GM12878 (cell line): Measurements from ENCODE around the gene NAGK. TPM values are rescaled to one million over a fixed set of nuclear protein-coding genes. Genes with fewer than 3 reads are reported as not detected.
A peak's percentile ranks its signal among the peaks of the same experiment; 100 is the strongest.

ENCODE experiments used
- ATAC-seq: fragments of 200-7000 bp; cut with Tn5 transposase; 3 replicates; pipeline ENCODE4 v1.9.1; 2020; ENCODE audit warnings: mild to moderate bottlenecking, moderate library complexity
- BruUV-seq: library from RNA; stranded (reverse); fragments of 400-500 nt; replicated peaks from 2 replicates; lab custom pipeline; 2021; lab: Mats Ljungman, UMichigan
- CTCF ChIA-PET: fragments of 300-600 bp; sonication (Branson Sonifier 250); formaldehyde crosslinking; extraction: SDS; loops from one replicate; lab custom pipeline; 2021; ENCODE audit warnings: inconsistent platforms; lab: Yijun Ruan, JAX
- POLR2A ChIA-PET: fragments of 350-600 bp; formaldehyde crosslinking; extraction: SDS; loops from one replicate; lab custom pipeline; 2021; ENCODE audit warnings: inconsistent platforms; lab: Charles Lee
- RAD21 ChIA-PET: fragments of 300-600 bp; sonication (Branson Sonifier 250); formaldehyde crosslinking; loops from one replicate; lab custom pipeline; 2023; ENCODE audit warnings: antibody characterized with exemption; ENCODE audit not compliant: unreplicated experiment; lab: Charles Lee
- SMC1A ChIA-PET: fragments of 300-600 bp; sonication (Branson Sonifier 250); formaldehyde crosslinking; loops from one replicate; lab custom pipeline; 2023; ENCODE audit not compliant: unreplicated experiment, uncharacterized antibody; lab: Charles Lee
- DNase-seq: peaks from one replicate; pipeline ENCODE4 v3.0.0-alpha.2; 2011; ENCODE audit warnings: low read depth, low spot score
- FAIRE-seq: peaks from 3 replicates; lab custom pipeline; 2011; peaks lifted over from hg19 to GRCh38; lab: Jason Lieb, UNC
- H2AFZ ChIP-seq: 2 replicates; pipeline ENCODE4 v1.6.0; 2011; ENCODE audit warnings: low read depth, low read length, control low read depth; ENCODE audit not compliant: control insufficient read depth
- H3K27ac ChIP-seq: 2 replicates; pipeline ENCODE4 v1.5.1; 2011; ENCODE audit warnings: control low read depth; ENCODE audit not compliant: control insufficient read depth, insufficient read depth
- H3K27me3 ChIP-seq, 2 experiments: replicated peaks in 1 of 2; 2 replicates each; pipeline versions ENCODE4 v1.6.0 to v1.6.1; 2011; ENCODE audit warnings: low read length in 1 of 2; ENCODE audit not compliant: control insufficient read depth in 2 of 2, insufficient read depth in 2 of 2
- H3K36me3 ChIP-seq, 2 experiments: 2 replicates each; pipeline ENCODE4 v1.5.1; 2011; ENCODE audit warnings: low read length in 1 of 2; ENCODE audit not compliant: control insufficient read depth in 2 of 2, insufficient read depth in 2 of 2
- H3K4me1 ChIP-seq: 2 replicates; pipeline ENCODE4 v1.6.1; 2011; ENCODE audit warnings: mild to moderate bottlenecking, low read length, moderate library complexity, mixed read lengths; ENCODE audit not compliant: control insufficient read depth, insufficient read depth
- H3K4me2 ChIP-seq: 2 replicates; pipeline ENCODE4 v1.6.0; 2011; ENCODE audit warnings: control low read depth; ENCODE audit not compliant: control insufficient read depth, insufficient read depth
- H3K4me3 ChIP-seq: fragments of 200-600 bp; sonication (generic); 2 replicates; pipeline ENCODE4 v1.5.1; 2016
- H3K79me2 ChIP-seq: 2 replicates; pipeline ENCODE4 v1.6.0; 2011; ENCODE audit warnings: low read length; ENCODE audit not compliant: control insufficient read depth, insufficient read depth
- H3K9ac ChIP-seq: 2 replicates; pipeline ENCODE4 v1.8.0; 2011; ENCODE audit warnings: low read length, control low read depth, mixed read lengths; ENCODE audit not compliant: control insufficient read depth, insufficient read depth
- H3K9me3 ChIP-seq: replicated peaks from 3 replicates; pipeline ENCODE4 v1.5.1; 2011; ENCODE audit warnings: mild to moderate bottlenecking, low read length; ENCODE audit not compliant: control insufficient read depth, insufficient read depth
- H4K20me1 ChIP-seq: 2 replicates; pipeline ENCODE4 v1.6.0; 2011; ENCODE audit not compliant: control insufficient read depth, insufficient read depth
- BCL11A ChIP-seq: IDR thresholded peaks from 2 replicates; pipeline ENCODE4 v1.6.1; 2011; ENCODE audit warnings: low read depth, low read length
- CHD2 ChIP-seq: IDR thresholded peaks from 2 replicates; pipeline ENCODE4 v1.6.1; 2011; ENCODE audit warnings: low read depth, low read length, improper control_type of control experiment, borderline replicate concordance
- ELK1 ChIP-seq: IDR thresholded peaks from 2 replicates; pipeline ENCODE4 v1.6.1; 2012; ENCODE audit warnings: low read depth, low read length, improper control_type of control experiment
- IKZF2 ChIP-seq, 2 experiments: fragments of 450-650 bp; IDR thresholded peaks; 2 replicates each; pipeline ENCODE4 v1.6.1; 2017; ENCODE audit warnings: mild to moderate bottlenecking in 2 of 2, moderate library complexity in 2 of 2
- IRF3 ChIP-seq: fragments of 450-650 bp; IDR thresholded peaks from 2 replicates; pipeline ENCODE4 v1.6.1; 2014; ENCODE audit warnings: mild to moderate bottlenecking
- KAT2A ChIP-seq: conservative IDR thresholded peaks from 2 replicates; pipeline ENCODE4 v1.6.1; 2011; ENCODE audit warnings: low read depth, low read length; ENCODE audit not compliant: control insufficient read depth
- MTA2 ChIP-seq: fragments of 450-650 bp; IDR thresholded peaks from 2 replicates; pipeline ENCODE4 v1.6.1; 2016; ENCODE audit warnings: low read depth, mild to moderate bottlenecking, moderate library complexity
- NFYB ChIP-seq: IDR thresholded peaks from 2 replicates; pipeline ENCODE4 v1.6.1; 2011; ENCODE audit warnings: low read depth, mild to moderate bottlenecking, low read length, improper control_type of control experiment, moderate library complexity; ENCODE audit not compliant: insufficient read depth
- RAD21 ChIP-seq: IDR thresholded peaks from 2 replicates; pipeline ENCODE4 v1.6.1; 2011; ENCODE audit warnings: mild to moderate bottlenecking, low read depth, low read length, moderate library complexity; ENCODE audit not compliant: insufficient read depth
- SMC3 ChIP-seq: IDR thresholded peaks from 2 replicates; pipeline ENCODE4 v1.6.1; 2011; ENCODE audit warnings: low read length, improper control_type of control experiment, borderline replicate concordance
- SP1 ChIP-seq: IDR thresholded peaks from one replicate; pipeline ENCODE4 v1.6.1; 2011; ENCODE audit warnings: low read depth, low read length
- SREBF1 ChIP-seq: IDR thresholded peaks from 2 replicates; pipeline ENCODE4 v1.6.1; 2012; ENCODE audit warnings: mild to moderate bottlenecking, low read length
- TARDBP ChIP-seq: IDR thresholded peaks from 2 replicates; pipeline ENCODE4 v1.6.1; 2016; ENCODE audit warnings: borderline replicate concordance
- TCF7 ChIP-seq: IDR thresholded peaks from 2 replicates; pipeline ENCODE4 v1.6.1; 2014; ENCODE audit warnings: antibody characterized with exemption, borderline replicate concordance
- YY1 ChIP-seq: IDR thresholded peaks from 2 replicates; pipeline ENCODE4 v1.6.1; 2011; ENCODE audit warnings: low read depth, mild to moderate bottlenecking, low read length
- ZNF274 ChIP-seq: IDR thresholded peaks from one replicate; pipeline ENCODE4 v1.8.0; 2011; ENCODE audit not compliant: insufficient read length, insufficient read depth
- WGBS: methylation state at CpG from one replicate; pipeline ENCODE4 v1.1.6; 2016; ENCODE audit warnings: low lambda C conversion rate; ENCODE audit not compliant: insufficient replicate concordance, insufficient coverage; ENCODE audit errors: missing lambda C conversion rate; 5-methylcytosine and 5-hydroxymethylcytosine counted together
- in situ Hi-C: fragments of 300-500 bp; cut with MboI; formaldehyde crosslinking; loops from 9 replicates; pipeline ENCODE4 v1.14.3; 2018; ENCODE audit warnings: mixed read lengths
- intact Hi-C: fragments of 100-400 bp; cut with micrococcal nuclease; formaldehyde crosslinking; loops from one replicate; pipeline ENCODE4 v1.14.2; 2022; ENCODE audit not compliant: unreplicated experiment
- polyA plus RNA-seq, 11 experiments: library from polyadenylated mRNA; depleted of rRNA in 4 of 11; unstranded in 6 of 11; stranded (reverse) in 5 of 11; fragments of >200 nt; fragmentation: Nextera tagmentation in 4 of 11; fragmentation: Illumina TruSeq in 1 of 11; extraction: Ambion mirVana in 4 of 11; extraction: Trizol in 1 of 11; gene quantifications; 1 replicate in 1 of 11; 2 replicates in 10 of 11; pipeline versions ENCODE4 v1.2.1 to v1.2.3, GENCODE V29; 2011 to 2016; ENCODE audit warnings: inconsistent platforms in 2 of 11, missing spikeins in 2 of 11, low read depth in 1 of 11
- total RNA-seq, 4 experiments: library from RNA; depleted of rRNA in 3 of 4; stranded (reverse); fragments of >200 nt in 3 of 4; fragmentation: Illumina TruSeq in 1 of 4; extraction: Trizol in 1 of 4; gene quantifications; 2 replicates each; pipeline versions ENCODE4 v1.2.1 to v1.2.3, GENCODE V29; 2013 to 2021
- TF ChIP-seq, protein P1 (sequence below): fragments of 450-650 bp; IDR thresholded peaks from 2 replicates; pipeline ENCODE4 v1.6.1; 2017; ENCODE audit warnings: low read depth, mild to moderate bottlenecking, moderate library complexity
- TF ChIP-seq, protein P2 (sequence below), 3 experiments: IDR thresholded peaks in 2 of 3; conservative IDR thresholded peaks in 1 of 3; 2 replicates each; pipeline ENCODE4 v1.5.1; 2011; ENCODE audit warnings: low read depth in 3 of 3, low read length in 3 of 3, mild to moderate bottlenecking in 3 of 3, control low read depth in 2 of 3, moderate library complexity in 2 of 3, inconsistent platforms in 1 of 3, mixed read lengths in 1 of 3; ENCODE audit not compliant: control insufficient read depth in 2 of 3, insufficient read depth in 1 of 3; ENCODE audit errors: extremely low read depth in 1 of 3

Gene NAGK
- total and polyA plus RNA-seq, 10 of the 15 experiments (the other 5 are each of a cell fraction or from before 2014, with no cell fraction given), result 67.7 to 137 (median 115) TPM

DNA sequence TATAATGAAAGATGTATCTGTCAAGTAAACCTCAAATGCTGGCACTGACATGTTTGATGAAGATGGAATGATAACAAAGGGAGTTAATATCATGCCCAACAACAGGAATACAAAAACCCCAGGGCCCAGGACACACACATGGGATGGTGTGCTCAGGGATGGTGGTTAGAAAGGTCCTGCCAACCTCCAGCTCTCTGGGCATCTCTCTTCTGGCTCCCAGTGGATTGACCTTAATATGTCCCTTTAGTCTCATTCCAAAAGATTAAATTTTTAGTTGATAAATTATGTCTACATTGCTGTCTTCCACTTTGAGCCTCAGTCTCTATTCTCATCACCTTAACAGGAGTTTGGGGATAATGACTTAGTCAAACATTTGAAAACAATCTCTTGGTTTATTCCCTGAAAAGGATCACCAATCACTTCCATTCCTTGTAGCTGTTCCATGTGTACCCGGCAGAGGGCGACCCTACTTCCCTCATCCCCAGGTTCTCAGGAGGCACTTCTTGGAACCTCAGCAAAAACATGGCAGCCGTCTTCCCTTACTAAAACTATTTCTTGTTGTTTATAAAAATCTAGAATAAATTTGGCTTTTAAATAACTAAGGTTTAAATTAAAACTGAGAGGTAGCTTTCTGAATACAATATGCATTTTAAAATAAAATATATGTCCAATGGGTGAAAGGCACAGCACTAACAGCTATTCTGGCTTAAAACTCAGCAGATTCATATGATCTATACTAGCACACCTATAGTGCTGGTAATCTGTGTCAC, 31.9 kb downstream of the NAGK start:
- ChIA-PET RAD21 (interaction anchor here (0.7 to 3.6 kb wide), 14 partner anchors 9 to 410 kb away, joined by 3 to 31 read pairs (median 4); partner anchors contain the start of genes MPHOSPH10 and NAGK), CTCF (interaction anchor here (0.6 to 5.3 kb wide), 31 partner anchors 8 to 410 kb away, joined by 3 to 58 read pairs (median 6); partner anchors contain the start of genes MCEE, MPHOSPH10 and NAGK), POLR2A (interaction anchor here (1.0 to 2.3 kb wide), 3 partner anchors 26 to 29 kb away, joined by 3 to 11 read pairs (median 4); partner anchors contain the start of gene MCEE), SMC1A (interaction anchor here (0.9 to 3.3 kb wide), 27 partner anchors 9 to 286 kb away, joined by 3 to 31 read pairs (median 4); partner anchors contain the start of genes MCEE, MPHOSPH10 and NAGK)
- Histone ChIP-seq H3K4me3 (no peak overlapping the region), H3K79me2 (no peaks in the 10 kb centered on the region), H3K27me3 (no peaks in the 10 kb centered on the region), H3K27ac (no peak overlapping the region), H3K9me3 (no peaks in the 10 kb centered on the region; the same call in 2 of the 3 replicates), H3K4me2 (no peak overlapping the region), H3K9ac (no peak overlapping the region), H3K4me1 (no peaks in the 10 kb centered on the region), H2AFZ (peak overlapping the region; percentile 52), H4K20me1 (no peaks in the 10 kb centered on the region), H3K36me3 (no peaks in the 10 kb centered on the region)
- peak; percentile 87 for FAIRE-seq
- intact Hi-C loops (loop anchor here (2.0 kb wide), 1 partner anchor 52 kb away; no protein-coding TSS in a partner anchor), in situ Hi-C loops (no loop called here)
- 4% methylated on average over 3 of the region's 3 CpGs for WGBS
- DNase-seq, result peak; percentile 2
- peak; percentile 84 for ATAC-seq
- BruUV-seq, result no TSS peak
- TF ChIP-seq RAD21, result peak; percentile 60
- no peak for TF ChIP-seq TCF7
- no peak for TF ChIP-seq MTA2
- TF ChIP-seq BCL11A, result no peak
- TF ChIP-seq SREBF1, result no peak
- TF ChIP-seq SMC3, result peak; percentile 57; the same call in 1 of the 2 replicates
- no peak for TF ChIP-seq IRF3
- TF ChIP-seq TARDBP, result no peak
- TF ChIP-seq YY1, result peak; percentile 70
- no peak for TF ChIP-seq NFYB
- TF ChIP-seq CHD2, result no peak
- TF ChIP-seq IKZF2 (IDR thresholded peaks at IDR 0.05), result 0 out of 4 replicates have a peak, but pooled peaks of 1 of the 2 experiments have one; percentile 26
- no peak for TF ChIP-seq ZNF274
- no peak for TF ChIP-seq SP1
- TF ChIP-seq, protein P1, sequence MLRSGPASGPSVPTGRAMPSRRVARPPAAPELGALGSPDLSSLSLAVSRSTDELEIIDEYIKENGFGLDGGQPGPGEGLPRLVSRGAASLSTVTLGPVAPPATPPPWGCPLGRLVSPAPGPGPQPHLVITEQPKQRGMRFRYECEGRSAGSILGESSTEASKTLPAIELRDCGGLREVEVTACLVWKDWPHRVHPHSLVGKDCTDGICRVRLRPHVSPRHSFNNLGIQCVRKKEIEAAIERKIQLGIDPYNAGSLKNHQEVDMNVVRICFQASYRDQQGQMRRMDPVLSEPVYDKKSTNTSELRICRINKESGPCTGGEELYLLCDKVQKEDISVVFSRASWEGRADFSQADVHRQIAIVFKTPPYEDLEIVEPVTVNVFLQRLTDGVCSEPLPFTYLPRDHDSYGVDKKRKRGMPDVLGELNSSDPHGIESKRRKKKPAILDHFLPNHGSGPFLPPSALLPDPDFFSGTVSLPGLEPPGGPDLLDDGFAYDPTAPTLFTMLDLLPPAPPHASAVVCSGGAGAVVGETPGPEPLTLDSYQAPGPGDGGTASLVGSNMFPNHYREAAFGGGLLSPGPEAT, result no peak
- TF ChIP-seq ELK1, result no peak
- TF ChIP-seq KAT2A, result no peak
- TF ChIP-seq, protein P2, sequence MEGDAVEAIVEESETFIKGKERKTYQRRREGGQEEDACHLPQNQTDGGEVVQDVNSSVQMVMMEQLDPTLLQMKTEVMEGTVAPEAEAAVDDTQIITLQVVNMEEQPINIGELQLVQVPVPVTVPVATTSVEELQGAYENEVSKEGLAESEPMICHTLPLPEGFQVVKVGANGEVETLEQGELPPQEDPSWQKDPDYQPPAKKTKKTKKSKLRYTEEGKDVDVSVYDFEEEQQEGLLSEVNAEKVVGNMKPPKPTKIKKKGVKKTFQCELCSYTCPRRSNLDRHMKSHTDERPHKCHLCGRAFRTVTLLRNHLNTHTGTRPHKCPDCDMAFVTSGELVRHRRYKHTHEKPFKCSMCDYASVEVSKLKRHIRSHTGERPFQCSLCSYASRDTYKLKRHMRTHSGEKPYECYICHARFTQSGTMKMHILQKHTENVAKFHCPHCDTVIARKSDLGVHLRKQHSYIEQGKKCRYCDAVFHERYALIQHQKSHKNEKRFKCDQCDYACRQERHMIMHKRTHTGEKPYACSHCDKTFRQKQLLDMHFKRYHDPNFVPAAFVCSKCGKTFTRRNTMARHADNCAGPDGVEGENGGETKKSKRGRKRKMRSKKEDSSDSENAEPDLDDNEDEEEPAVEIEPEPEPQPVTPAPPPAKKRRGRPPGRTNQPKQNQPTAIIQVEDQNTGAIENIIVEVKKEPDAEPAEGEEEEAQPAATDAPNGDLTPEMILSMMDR (IDR thresholded peaks at IDR 0.05 in 2 of 3, conservative IDR thresholded peaks at IDR 0.05 in 1 of 3; ENCODE audit: control insufficient read depth in 2 of 3, extremely low read depth in 1 of 3, insufficient read depth in 1 of 3, low read depth in 3 of 3, low read length in 3 of 3), result peak; percentile 72 to 80 (median 78)
